ENCODE results near the gene GTF3C5. TPM values are rescaled to one million over a fixed set of nuclear protein-coding genes. Genes with fewer than 3 reads are reported as not detected.
A peak's percentile ranks its signal among the peaks of the same experiment; 100 is the strongest.

Gene GTF3C5
- total and polyA plus RNA-seq, 2 of the 4 experiments (the other 2 are of a cell fraction): 49.1 to 52.3 TPM

DNA sequence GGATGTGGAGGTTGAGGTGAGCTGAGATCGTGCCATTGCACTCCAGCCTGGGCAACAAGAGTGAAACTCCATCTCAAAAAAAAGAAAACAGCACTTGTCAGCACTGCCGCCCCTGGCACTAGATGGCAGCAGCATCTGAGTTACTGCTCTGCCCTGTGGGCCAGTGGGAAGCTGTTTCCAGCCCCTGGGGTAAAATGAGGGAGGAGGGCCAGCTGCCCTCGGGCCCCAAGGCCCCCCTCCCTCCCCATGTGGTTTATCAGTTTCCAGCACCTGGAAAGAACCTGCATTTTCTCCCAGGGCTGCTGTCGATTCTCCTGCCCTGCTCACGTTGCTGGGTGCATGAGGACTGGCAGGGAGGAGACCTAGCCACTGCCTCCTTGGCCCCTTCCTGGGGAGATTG lies 17.8 kb downstream of the GTF3C5 start:
- dilution Hi-C loops (cut with HindIII; ENCODE audit: low sequenced_read_pairs, unreplicated experiment) (no loop called here), in situ Hi-C loops (cut with MboI; ENCODE audit: low sequenced_read_pairs) (loop anchor here (5.0 to 25.0 kb wide), 2 partner anchors 104 to 439 kb away; partner anchors contain the start of gene SLC2A6), intact Hi-C loops (cut with micrococcal nuclease) (no loop called here)
- Histone ChIP-seq H2AK9ac (replicated peaks; ENCODE audit: low read depth, low read length, poor library complexity) (no peak overlapping the region), H2AK5ac (ENCODE audit: low read depth, low read length) (no peak overlapping the region), H3K9me1 (ENCODE audit: insufficient read depth, low read length) (no peaks in the 10 kb centered on the region), H4K20me1 (ENCODE audit: insufficient read depth, low read length) (peaks cover 8% of the 10 kb centered on the region), H4K8ac (ENCODE audit: low read depth in 2 of 2, low read length in 2 of 2) (no peak overlapping the region), H3K4me2 (ENCODE audit: low read depth, low read length) (no peak overlapping the region), H2BK5ac (ENCODE audit: low read depth, low read length, poor library complexity, severe bottlenecking) (no peak overlapping the region), H3K4me1 (ENCODE audit: control insufficient read depth, insufficient read depth, low read length) (no peaks in the 10 kb centered on the region), H3K4ac (ENCODE audit: low read depth, low read length) (no peak overlapping the region), H3K56ac (ENCODE audit: extremely low read depth, insufficient read depth, low read length) (no peak overlapping the region), H3K9me3 (ENCODE audit: control insufficient read depth, insufficient read depth, low read length) (no peaks in the 10 kb centered on the region), H4K5ac (ENCODE audit: low read depth, low read length) (no peak overlapping the region), H2BK15ac (ENCODE audit: low read depth, low read length) (no peak overlapping the region), H3K9ac (ENCODE audit: low read depth, low read length) (no peak overlapping the region), H3K36me3 (ENCODE audit: control insufficient read depth, insufficient read depth, low read length) (peaks cover 61% of the 10 kb centered on the region), H2AFZ (replicated peaks; ENCODE audit: low read length, poor library complexity) (no peak overlapping the region), H3K27me3 (ENCODE audit: control insufficient read depth, insufficient read depth, low read length) (no peaks in the 10 kb centered on the region), H2BK120ac (ENCODE audit: low read depth, low read length) (no peak overlapping the region), H3K27ac (ENCODE audit: insufficient read depth, low read length) (no peak overlapping the region), H3K4me3 (ENCODE audit: insufficient read depth, low read depth, low read length) (no peak overlapping the region), H2BK20ac (ENCODE audit: low read depth, low read length) (no peak overlapping the region), H4K91ac (ENCODE audit: insufficient read depth, low read depth, low read length) (no peak overlapping the region), H3K18ac (ENCODE audit: low read depth, low read length) (no peak overlapping the region), H3K14ac (replicated peaks; ENCODE audit: low read depth, low read length) (no peak overlapping the region), H3K23ac (ENCODE audit: low read depth, low read length) (no peak overlapping the region), H3K79me1 (ENCODE audit: low read depth in 1 of 2, low read length in 2 of 2) (peaks cover 3 to 21% of the 10 kb centered on the region in 2 experiments; a peak in 3 of 4 replicates)
- no TSS peak for BruUV-seq (replicated peaks)
- DNase-seq (peak; percentile 11), ATAC-seq (ENCODE audit: low read depth) (peak; percentile 85)
- POLR2A ChIA-PET (ENCODE audit: unreplicated experiment): no interaction called here
- 93% methylated on average over 2 of the region's 5 CpGs; no CpG with 5 or more reads in 1 of the 2 experiments for WGBS, 2 experiments (ENCODE audit: extremely low coverage in 2 of 2, insufficient read length in 1 of 2)
- CTCF ChIA-PET: no interaction called here
- TF ChIP-seq NFE2L2 (IDR thresholded peaks at IDR 0.05; ENCODE audit: low read depth, low read length) (no peak), RAD21 (IDR thresholded peaks at IDR 0.05; ENCODE audit: low read length) (peak; percentile 47), SMC3 (IDR thresholded peaks at IDR 0.05; ENCODE audit: low read depth, low read length) (peak; percentile 25; the same call in 1 of the 2 replicates)
- TF ChIP-seq, protein P1, sequence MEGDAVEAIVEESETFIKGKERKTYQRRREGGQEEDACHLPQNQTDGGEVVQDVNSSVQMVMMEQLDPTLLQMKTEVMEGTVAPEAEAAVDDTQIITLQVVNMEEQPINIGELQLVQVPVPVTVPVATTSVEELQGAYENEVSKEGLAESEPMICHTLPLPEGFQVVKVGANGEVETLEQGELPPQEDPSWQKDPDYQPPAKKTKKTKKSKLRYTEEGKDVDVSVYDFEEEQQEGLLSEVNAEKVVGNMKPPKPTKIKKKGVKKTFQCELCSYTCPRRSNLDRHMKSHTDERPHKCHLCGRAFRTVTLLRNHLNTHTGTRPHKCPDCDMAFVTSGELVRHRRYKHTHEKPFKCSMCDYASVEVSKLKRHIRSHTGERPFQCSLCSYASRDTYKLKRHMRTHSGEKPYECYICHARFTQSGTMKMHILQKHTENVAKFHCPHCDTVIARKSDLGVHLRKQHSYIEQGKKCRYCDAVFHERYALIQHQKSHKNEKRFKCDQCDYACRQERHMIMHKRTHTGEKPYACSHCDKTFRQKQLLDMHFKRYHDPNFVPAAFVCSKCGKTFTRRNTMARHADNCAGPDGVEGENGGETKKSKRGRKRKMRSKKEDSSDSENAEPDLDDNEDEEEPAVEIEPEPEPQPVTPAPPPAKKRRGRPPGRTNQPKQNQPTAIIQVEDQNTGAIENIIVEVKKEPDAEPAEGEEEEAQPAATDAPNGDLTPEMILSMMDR (conservative IDR thresholded peaks at IDR 0.05; ENCODE audit: low read depth, low read length): peak; percentile 37; the same call in 1 of the 2 replicates
- TF ChIP-seq, protein P2, sequence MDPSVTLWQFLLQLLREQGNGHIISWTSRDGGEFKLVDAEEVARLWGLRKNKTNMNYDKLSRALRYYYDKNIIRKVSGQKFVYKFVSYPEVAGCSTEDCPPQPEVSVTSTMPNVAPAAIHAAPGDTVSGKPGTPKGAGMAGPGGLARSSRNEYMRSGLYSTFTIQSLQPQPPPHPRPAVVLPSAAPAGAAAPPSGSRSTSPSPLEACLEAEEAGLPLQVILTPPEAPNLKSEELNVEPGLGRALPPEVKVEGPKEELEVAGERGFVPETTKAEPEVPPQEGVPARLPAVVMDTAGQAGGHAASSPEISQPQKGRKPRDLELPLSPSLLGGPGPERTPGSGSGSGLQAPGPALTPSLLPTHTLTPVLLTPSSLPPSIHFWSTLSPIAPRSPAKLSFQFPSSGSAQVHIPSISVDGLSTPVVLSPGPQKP (IDR thresholded peaks at IDR 0.05; ENCODE audit: borderline replicate concordance, low read depth, low read length): no peak
